HG03103 (cell line): ENCODE data around the gene LRRC1.

ENCODE experiments used
- ATAC-seq: cut with Tn5 transposase; IDR thresholded peaks from one replicate; pipeline ENCODE4 v1.9.1; 2021; ENCODE audit warnings: low read depth; ENCODE audit not compliant: unreplicated experiment

The LRRC1 gene

GRCh38 chr6:53944543-53944942 lies 149.7 kb downstream of the LRRC1 start:
- no peak for ATAC-seq

DNA sequence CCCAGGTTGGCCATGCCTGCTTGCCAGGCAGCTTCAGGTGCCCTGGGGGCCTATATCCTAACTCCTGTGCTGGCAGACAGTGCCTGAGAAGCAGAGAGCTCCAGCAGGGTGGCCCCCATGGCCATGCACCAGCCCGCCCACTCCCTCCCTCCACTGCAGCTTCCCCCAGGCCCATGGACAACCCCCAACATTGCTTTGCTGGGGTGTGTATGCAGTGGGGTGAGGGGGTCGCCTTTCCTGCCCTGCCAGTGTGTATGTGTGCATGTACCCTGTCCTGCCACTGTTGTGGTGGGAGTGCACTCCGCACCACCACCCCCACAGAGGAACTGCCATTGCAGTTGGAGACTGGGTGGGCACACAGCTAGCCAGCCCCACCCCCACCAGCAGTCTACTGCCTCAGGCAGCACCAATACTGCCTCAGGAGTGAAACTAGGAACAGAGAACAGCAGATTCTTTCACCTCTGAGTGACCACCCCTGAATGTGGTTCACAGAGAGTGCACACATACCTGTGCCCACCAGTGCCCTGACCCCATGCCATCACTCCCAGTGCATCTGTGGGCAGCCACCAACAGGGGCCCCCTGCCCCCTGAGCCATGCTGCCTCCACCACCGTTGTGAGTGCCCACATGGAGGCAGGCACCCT lies 151.1 kb downstream of the LRRC1 start:
- no peak for ATAC-seq

- ATAC-seq: no peak
Measured at GRCh38 chr6:53947780-53948179, 153.0 kb downstream of the LRRC1 start.

GRCh38 chr6:53951383-53951782 lies 156.6 kb downstream of the LRRC1 start:
- ATAC-seq: no peak

DNA sequence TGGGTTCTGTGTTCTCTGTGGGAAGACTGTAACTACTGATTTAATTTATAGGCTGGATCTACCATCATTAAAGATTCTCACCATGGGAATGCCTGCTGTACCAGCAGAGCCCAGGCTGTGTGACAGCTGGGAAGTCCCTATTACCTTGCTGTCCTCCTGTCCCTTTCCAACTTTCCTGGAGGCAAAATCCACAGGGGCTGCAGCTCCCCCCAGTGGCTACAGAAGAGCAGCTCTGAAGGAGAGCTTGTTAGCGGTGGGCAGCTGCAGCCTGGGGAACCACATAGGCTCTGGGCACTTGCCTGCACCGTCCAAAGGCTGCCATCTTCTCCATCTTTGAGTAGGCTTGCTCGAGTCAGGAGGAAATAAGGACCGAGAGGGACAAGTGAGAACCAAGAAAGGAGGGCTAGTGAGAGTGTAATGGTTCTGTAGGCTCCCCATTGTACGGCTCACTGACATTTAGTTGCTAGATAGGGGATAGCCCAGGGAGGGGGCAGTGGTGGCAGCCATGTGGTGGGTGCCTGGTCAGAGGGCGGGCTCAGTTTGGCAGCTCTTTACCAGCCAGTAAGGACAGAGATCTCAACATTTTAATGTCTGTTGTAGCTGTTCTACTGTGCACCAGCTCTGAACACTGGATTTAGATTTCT lies 161.4 kb downstream of the LRRC1 start:
- no peak for ATAC-seq

DNA sequence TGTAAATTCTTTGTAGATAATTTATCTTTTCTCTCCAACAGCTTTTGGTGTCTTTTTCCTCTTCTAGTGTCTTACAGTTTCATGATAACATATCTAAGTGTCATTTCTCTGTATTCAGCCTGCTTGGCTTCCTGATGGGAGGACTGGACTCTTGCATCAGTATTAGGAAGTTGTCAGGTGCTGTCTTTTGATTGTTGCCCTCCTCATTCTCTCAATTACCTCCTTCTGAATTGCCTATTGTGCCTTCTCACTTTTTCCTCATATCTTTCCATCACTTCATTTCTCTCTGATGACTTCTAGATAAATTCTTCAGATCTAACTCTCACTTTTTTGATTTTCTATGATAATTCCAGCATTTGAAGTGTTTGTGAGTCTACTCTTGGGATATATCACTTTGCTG lies 162.0 kb downstream of the LRRC1 start:
- ATAC-seq: no peak

DNA sequence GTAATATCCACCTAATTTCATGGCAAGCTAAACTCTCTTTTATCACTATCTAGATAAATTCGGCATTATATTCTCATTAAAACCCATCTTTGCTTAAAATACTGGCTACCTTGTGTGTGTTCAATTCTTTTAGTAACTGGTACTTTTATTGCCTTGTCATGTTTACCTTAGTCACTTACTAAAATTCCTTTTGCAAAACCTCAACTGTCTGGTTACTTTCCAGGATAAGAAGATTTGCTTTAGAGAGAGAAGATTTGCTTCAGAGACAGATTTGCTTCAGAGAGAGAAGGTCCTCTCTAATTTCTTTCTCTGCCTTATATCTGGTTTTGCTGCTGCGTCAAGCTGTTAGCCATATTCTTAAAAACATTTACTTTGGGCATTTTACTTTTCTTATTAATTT lies 164.9 kb downstream of the LRRC1 start:
- no peak for ATAC-seq

- ATAC-seq: no peak
Measured at GRCh38 chr6:53960311-53960710, 165.5 kb downstream of the LRRC1 start.

DNA sequence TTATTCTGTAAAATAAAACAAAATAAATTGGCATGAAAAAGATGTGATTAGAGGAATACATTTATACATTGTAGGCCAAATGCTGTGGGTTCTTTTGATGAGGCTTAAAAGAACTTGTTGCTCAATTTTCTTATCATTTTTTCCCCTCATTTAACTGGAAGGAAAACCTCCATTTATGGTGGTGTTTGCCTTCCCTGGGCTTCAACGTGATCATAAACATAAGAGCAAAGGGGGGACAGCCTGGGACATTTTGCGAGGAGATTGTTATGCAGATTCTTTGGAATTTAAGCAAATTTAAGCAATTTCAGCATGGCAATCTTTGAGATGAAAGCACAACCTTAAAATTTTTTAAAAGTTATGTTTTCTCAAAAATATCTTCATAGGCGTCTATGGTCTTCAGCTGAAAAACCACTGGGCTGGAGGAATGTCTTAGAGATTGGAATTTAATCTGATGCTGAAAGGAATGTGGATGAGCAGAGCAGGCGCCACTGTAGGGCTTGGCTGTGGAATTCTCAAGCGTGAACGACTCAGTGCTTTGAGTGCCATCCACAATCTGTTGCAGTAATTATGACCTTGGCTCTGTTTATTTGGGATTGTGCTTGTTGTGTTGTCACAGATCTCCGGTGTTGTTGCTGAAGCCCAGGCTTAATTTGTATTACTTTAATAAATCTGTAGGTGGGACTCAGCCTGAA lies 167.0 kb downstream of the LRRC1 start:
- no peak for ATAC-seq

DNA sequence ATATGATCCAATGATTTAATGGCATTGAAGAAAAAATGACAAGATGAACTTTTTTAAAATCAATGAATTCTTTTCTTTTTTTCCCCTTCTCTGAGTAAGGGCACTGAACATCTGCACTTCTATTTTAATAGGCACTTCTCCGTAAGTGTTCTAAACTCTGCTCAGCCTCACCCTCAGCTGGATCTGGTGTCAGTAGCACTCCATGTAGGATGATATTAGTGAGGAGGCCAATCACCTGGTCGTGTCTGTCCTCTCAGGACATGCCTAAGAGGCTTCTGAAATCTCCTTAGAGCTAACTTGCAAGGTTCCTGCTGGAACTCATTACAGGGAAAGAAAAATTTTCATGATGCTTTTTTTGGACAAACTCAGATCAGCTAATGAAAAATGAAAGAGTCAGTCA lies 167.8 kb downstream of the LRRC1 start:
- ATAC-seq: no peak

- no peak for ATAC-seq
Measured at GRCh38 chr6:53967415-53967814, 172.6 kb downstream of the LRRC1 start.
